GM21526 (cell line): Measurements from ENCODE around the gene MEF2C.
"Not testable (repeated sequence)": the region's sequence is repeated elsewhere in the genome, so short reads cannot be mapped to it uniquely, and the experiment has no call there.

ENCODE experiments used
- ATAC-seq: cut with Tn5 transposase; IDR thresholded peaks from one replicate; pipeline ENCODE4 v1.9.1; 2021; ENCODE audit warnings: moderate library complexity; ENCODE audit not compliant: unreplicated experiment, low FRiP score

The MEF2C gene

DNA sequence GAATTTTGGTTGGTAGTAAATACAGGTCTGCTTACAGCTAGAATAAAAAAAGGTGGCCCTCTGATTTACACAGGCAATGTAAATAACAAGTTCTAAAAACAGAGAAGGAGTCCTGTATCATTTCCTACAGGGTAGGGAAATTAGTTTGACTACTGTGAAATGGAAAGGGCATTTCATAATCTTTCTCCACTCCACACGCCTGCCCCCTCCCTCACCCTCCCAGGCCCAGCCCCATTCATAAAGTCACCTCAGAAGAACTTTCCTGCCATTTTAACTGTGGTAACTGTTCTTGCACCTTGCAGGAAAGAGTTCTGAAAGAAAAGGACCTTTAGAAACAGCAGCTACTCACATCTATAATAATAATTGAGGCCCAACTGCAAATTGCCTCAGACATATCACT lies 69.7 kb downstream of the MEF2C start:
- ATAC-seq = no peak

GRCh38 chr5:88808153-88808552 lies 74.8 kb downstream of the MEF2C start:
- peak; percentile 47 for ATAC-seq

DNA sequence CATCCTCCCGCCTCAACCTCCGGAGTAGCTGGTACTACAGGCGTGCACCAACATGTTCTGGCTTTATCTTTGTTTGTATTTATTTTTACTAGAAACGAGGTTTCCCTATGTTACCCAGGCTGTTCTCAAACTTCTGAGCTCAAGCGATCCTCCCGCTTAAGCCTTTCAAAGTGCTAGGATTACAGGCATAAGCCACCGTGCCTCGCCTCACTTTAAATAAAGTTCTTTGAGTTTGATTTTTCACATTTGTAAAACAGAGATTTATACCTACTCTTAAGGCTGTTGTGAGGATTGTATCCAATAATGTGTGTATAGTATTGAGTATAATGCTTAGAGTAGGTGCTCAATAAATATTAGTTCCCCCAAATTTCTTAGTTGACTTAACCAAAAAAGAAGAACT lies 75.7 kb downstream of the MEF2C start:
- ATAC-seq = no peak

GRCh38 chr5:88806338-88806737 lies 76.6 kb downstream of the MEF2C start:
- ATAC-seq = no peak

DNA sequence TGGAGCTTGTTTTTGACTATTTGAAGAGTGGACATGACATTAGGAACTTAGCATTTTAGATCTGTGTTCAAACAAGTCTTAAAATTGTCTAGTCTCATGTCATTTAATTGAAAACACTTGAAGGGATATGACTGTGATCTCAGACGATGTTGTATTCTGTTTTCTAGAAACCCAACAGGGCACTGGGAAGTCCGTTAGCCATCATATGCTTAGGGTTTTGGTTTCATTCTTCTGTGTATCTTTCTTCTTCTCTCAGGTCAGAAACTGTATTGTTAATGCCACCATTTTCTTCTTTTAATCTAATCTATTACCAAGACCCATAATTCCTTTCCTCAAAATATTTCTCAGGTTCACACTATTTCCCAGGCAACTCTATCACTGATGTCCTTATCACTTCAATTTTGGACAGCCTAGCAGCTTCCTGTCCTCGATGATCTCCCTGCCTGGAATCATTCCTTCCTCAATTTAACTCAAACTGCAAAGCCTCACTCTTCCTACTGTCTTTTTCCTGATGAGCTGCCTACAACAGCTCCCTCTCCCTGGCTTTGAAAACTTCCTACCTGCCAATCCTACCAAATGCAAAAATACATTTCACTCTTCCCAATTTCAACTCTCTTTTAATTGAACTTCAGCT lies 77.7 kb downstream of the MEF2C start:
- ATAC-seq = peak; percentile 51

DNA sequence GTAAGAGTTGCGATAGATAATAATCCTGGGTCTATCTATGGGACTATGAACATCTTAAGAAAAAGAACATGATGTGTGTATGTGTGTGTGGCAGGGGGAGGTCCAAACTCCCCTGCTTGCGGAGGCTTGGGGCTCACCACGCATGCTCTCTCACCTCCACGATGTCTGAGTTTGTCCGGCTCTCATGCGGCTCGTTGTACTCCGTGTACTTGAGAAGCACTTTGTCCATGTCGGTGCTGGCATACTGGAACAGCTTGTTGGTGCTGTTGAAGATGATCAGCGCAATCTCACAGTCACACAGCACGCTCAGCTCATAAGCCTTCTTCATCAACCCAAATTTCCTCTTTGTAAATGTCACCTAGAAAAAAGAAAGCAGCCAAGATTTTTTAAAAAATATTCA lies 78.5 kb downstream of the MEF2C start:
- no peak for ATAC-seq

- no peak for ATAC-seq
Measured at GRCh38 chr5:88803309-88803708, 79.7 kb downstream of the MEF2C start.

DNA sequence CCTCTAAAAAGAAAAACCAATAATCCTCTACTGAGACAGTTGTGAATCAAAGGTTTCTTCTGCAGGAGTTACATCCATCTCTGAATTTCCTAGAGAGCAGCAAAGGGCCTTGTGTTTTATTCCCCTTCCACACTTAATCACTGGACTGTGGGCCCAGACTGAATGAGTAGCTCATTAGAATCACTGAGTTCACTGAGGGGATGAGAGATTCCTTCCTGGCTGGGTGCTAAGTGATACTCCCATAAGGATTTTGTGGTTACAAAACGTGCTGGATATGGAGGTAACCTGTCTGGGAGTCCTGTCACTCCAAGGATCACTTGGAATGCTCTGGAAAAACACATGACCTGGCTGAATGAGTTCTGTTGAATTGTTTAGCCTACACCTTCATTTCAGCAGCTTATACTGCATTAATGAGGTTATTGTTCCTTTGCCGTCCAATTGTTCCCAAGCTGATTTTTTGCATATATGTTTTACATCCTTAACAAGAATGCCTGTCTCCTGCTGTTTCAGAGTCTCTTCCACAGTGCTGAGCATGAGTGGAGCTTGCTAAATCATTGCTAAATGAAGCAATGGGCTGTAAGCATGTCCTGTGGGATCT lies 82.9 kb downstream of the MEF2C start:
- ATAC-seq = no peak

GRCh38 chr5:88798933-88799332 lies 84.1 kb downstream of the MEF2C start:
- ATAC-seq = not testable (repeated sequence)

- ATAC-seq = not testable (repeated sequence)
Measured at GRCh38 chr5:88793797-88794196, 89.2 kb downstream of the MEF2C start.

DNA sequence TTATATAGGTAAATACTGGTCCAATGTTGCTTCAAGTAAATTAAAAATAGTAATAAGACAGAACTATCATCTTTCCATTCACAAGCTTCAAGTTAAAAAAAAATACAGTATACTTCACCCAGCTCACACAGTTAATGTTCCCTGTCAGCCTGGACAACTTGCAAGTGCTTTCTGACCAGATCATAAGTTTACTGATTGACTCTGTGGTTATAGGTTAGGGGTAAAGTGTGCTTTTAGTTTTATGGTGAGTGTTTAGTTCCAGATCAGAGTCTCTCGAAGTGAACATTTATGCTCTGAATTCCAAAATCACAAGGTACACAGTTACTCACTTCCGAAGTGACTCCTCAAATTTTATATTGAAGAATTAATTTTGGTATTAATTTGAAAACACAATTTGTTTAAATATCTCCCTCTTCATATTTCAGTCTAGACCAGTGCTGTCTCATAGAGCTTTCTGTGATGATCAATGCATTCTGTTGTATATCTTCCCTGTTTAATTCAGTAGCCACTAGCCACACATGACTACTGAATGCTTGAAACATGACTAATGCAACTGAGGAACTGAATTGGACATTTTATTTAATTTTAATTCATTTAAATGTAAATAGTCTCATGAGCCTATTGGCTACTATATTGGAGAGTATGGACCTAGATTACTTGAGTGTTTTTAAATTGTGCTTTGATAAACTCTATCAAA lies 90.7 kb downstream of the MEF2C start:
- ATAC-seq = peak; percentile 51

DNA sequence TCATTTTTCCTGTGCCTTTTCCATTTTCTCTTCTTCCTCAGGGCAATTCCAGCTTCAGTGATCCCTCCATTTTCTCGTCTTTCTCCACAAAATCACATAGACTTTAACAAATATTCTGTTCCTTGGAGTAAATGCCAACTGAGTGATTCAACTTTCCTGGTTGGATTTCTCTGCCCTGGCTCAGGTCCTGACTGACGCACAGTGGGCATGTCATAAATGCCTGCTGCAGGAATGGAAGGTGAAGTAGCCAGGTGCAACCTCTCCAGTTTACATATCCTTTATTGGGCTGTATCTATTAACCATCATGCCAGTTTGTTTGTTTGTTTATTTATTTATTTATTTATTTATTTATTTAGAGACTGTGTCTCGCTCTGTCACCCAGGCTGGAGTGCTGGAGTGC lies 95.1 kb downstream of the MEF2C start:
- no peak for ATAC-seq

GRCh38 chr5:88786789-88787188 lies 96.2 kb downstream of the MEF2C start:
- ATAC-seq = no peak

- no peak for ATAC-seq
Measured at GRCh38 chr5:88785746-88786565, 97.0 kb downstream of the MEF2C start.

GRCh38 chr5:88782571-88782970 lies 100.4 kb downstream of the MEF2C start:
- ATAC-seq = no peak

- ATAC-seq = no peak
Measured at GRCh38 chr5:88780736-88781135, 102.2 kb downstream of the MEF2C start.

GRCh38 chr5:88778736-88779135 lies 104.2 kb downstream of the MEF2C start:
- ATAC-seq = no peak

DNA sequence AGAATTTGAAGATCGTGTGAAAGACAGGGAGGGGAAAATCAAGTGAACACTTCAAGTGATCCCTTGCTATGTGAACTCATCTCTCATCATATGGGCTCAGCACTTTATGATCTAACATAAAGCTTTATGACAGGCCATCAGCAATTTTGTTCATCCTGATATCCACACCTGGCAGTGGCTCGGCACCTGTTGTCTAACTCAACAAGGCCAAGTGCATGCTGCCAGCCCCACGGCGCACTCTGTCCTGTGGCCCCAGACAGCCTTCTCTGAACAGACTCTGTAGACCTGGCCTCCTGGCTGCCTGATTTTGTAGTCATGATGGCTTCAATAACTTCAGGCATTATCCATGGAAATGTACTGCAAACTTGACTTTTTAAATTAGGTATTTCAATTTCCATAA lies 106.3 kb downstream of the MEF2C start:
- ATAC-seq = no peak

GRCh38 chr5:88772831-88773230 lies 110.2 kb downstream of the MEF2C start:
- ATAC-seq = no peak

DNA sequence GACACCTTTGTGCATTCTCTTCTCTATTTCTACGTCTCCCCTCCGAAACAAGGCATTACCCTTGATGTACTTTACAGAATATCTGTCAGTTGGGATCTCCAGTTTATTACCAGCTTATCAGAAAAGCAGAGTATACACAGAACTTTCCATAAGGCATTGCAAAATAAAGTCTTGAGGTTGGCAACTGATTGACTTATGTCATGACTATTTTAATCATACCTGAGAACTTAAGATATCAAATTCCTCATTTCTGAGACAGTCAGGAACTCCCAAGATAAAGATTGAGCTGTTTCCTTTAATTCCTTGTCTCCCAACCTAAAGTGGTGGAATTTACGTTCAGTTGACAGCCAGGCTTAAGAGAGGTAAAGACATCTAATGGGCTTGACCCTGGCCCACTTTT lies 110.9 kb downstream of the MEF2C start:
- ATAC-seq = no peak
